MV-4-11 (cell line): ENCODE data around the gene DUSP16.
A peak's percentile ranks its signal among the peaks of the same experiment; 100 is the strongest.
"Not testable (repeated sequence)": the region's sequence is repeated elsewhere in the genome, so short reads cannot be mapped to it uniquely, and the experiment has no call there.

Source experiments
- DNase-seq: peaks from one replicate; lab custom pipeline; 2025; lab: John Stamatoyannopoulos, UW

DUSP16 gene

DNA sequence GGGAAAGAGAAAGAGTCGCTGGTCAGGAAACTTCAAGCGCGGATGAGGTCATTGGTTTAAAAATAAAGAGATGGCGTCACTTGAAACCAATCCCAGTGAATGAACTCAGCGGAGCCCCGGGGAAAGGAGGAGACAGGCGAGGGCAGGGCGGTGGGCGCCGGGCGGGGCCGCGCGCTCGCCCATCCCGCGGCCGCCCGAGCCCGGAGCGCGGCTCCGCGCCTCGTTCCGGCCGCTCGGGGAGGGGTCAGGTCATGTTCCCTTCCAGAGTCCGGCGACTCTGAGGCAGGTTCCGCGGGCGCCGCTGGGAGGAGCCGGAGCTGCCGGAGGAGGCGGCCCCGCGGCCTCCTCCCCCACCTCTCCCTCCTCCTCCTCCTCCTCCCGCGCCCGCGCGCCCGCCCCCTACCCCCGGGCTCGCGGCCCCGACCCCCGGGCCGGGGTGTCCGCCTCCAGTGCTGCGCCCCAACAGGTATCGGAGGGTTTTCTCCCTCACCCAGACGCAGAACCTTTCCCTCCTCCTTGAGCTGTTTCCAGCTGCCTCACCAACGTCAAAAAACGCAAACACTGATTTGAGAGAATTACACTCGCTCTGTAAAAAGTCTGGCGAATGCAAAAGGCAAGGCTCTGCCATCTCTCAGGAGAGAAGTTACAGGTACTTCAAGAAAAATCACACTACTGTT is at the start of gene DUSP16:
Gene DUSP16, minus strand, starts transcription at position 279 of the 677 bp plus-strand sequence. CDS start 41,765 bp downstream, outside the sequence.
- DNase-seq = peak; percentile 49

- DNase-seq = peak; percentile 27
Observed at GRCh38 chr12:12612358-12612757, 49.7 kb upstream of the DUSP16 start.

DNA sequence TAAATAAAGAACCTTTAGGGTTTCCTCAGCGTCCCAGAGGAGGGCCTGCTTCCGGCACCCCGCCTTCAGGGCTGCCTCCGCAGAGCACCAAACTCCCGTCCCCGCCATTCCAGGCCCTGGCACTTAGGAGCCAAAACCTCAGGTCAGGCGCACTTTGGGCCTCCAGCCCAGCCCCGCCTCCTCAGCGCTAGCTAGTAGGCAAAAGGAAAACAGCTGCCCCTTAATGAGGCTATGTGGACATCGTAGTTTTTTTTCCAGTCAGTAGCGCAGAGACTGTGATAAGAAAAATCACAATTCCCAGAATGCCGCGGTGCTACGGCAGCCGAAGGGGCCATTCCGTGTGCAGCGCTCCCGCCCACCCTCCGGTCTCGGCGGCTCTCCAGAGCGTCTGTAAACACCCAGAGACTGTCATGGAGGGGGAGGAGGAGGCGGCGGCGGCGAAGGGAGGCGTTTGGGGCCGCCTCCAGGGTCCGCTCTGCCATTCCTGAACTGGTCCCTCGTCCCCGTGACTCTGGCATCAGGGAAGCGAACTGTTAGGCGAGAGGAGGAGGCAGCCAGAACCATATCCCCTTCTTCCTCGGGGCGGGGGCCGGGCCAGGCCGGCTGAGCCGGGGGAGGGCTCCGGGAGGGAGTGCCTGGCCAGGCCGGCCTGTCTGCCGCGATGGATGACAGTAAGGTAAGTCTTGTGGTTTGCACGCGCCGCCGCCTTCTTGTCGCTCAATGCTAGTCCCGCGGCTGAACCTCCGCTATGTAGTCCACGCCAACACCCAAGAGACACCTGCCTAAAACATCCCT is 49.0 kb upstream of the DUSP16 start, which contains the start of gene CREBL2:
Gene CREBL2, plus strand, starts transcription at position 365 of the 795 bp plus-strand sequence. Its CDS starts 297 bp downstream, at position 662.
- peak; percentile 89 for DNase-seq

DNA sequence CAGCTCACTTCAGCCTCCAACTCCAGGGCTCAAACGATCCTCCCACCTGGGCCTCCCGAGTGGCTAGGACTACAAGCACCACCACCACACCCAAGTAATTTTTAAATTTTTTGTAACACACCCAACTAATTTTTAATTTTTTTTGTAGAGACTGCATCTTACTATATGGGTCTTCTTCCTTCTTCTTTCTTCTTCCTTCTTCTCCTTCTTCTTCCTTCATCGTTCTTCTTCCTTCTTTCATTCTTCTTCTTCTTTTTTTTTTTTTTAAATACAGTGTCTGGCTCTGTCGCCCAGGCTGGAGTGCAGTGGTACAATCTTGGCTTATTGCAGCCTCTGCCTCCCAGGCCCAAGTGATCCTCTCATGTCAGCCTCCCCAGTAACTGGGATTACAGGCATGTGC is 48.0 kb upstream of the DUSP16 start:
- no peak for DNase-seq

DNA sequence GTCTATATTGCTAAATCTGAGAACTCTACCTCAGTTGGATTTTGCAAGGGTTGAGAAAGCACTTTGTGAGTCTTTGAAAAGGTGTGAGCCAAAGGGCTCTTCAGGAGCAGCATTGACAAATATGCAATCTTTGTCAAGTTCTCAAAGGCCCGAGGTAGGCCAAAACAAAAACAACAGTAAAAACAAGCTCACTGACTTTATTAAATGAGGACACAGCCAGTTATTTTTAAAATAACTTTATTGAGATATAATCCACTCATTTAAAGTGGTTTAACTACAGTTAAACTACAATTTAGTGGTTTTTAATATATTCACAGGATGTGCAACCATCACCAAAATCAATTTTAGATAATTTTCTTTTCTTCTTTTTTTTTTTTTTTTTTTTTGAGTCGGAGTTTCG is 47.0 kb upstream of the DUSP16 start:
- DNase-seq = no peak

GRCh38 chr12:12608557-12608957 is 45.9 kb upstream of the DUSP16 start:
- peak; percentile 32 for DNase-seq

DNA sequence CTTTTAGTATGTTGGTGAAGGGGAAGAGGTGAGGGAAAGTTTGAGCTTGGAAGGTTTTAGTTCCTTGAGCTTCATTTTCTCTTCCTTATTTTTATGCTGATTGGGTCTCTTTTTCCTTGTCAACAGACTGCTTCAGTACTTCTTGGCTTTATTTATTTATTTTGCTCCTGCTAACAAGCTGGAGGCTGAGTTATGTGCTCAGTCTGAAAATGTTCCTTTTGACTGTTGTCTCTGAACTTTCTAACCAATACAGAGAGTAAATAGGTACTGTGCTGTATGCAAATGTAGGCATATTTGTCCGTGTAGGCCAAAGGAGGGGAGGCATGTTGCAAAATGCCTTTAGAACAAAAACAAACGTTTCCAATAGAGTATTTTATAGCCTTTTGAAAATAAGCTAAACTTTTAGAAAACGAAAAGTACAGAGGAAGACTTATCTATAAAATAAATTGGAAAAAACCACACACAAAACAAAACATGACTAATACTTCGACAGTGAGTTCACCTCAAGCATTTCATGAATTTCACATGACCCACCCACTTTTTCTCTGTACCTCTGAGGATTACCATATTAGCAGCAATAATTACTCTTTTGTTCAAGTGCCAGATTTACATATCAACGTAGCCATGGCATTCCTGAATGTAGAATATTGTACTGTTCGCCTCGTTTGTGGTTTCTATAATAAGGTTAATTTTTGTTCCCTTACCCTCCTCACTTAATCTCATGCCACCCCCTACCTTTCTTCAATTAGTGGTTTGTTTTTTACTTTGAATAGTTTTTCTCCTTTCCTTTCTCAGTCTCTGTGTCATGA is 44.3 kb upstream of the DUSP16 start:
- DNase-seq = peak; percentile 76

- DNase-seq = no peak
Observed at GRCh38 chr12:12604740-12605139, 42.1 kb upstream of the DUSP16 start.

- DNase-seq = peak; percentile 97
Observed at GRCh38 chr12:12600659-12601058, 38.0 kb upstream of the DUSP16 start.

GRCh38 chr12:12599750-12600643 is 37.3 kb upstream of the DUSP16 start:
- DNase-seq = no peak

- DNase-seq = no peak
Observed at GRCh38 chr12:12598864-12599263, 36.2 kb upstream of the DUSP16 start.

DNA sequence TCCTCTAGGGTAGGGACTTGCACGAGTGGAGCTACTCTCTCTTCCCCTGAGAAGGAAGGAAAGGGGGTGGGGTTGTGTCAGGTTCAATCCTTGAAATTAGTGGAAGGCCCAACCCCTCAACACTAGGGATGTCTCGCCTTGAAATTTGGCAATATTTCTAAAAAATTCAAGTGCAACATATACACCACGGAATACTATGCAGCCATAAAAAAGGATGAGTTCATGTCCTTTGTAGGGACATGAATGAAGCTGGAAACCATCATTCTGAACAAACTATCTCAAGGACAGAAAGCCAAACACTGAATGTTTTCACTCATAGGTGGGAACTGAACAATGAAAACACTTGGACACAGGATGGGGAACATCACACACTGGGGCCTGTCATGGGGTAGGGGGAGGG is 33.9 kb upstream of the DUSP16 start:
- not testable (repeated sequence) for DNase-seq

- not testable (repeated sequence) for DNase-seq
Observed at GRCh38 chr12:12595929-12596328, 33.3 kb upstream of the DUSP16 start.

- DNase-seq = no peak
Observed at GRCh38 chr12:12592930-12593329, 30.3 kb upstream of the DUSP16 start.

DNA sequence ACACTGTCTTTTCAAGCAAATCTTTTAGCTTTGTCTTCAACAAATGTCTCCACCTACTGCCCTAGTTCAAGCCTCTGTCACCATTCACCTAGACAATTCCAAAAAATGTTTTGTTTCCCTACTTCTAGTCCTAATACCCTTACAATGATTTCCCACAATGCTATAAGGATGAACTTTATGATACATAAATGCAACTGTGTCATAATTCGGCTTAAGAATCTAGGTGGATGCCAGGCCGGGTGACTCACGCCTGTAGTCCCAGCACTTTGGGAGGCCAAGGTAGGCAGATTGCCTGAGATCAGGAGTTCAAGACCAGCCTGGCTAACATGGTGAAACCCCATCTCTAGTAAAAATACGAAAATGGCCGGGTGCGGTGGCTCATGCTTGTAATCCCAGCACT is 28.3 kb upstream of the DUSP16 start:
- DNase-seq = no peak

GRCh38 chr12:12588436-12588835 is 25.8 kb upstream of the DUSP16 start:
- not testable (repeated sequence) for DNase-seq

- DNase-seq = no peak
Observed at GRCh38 chr12:12587878-12588277, 25.2 kb upstream of the DUSP16 start.

- no peak for DNase-seq
Observed at GRCh38 chr12:12586879-12587675, 24.4 kb upstream of the DUSP16 start.

GRCh38 chr12:12585115-12585863 is 22.6 kb upstream of the DUSP16 start:
- DNase-seq = no peak
